Kidney (tissue), 14 donors: ENCODE data around the gene MSMO1. TPM values are rescaled to one million over a fixed set of nuclear protein-coding genes. Genes with fewer than 3 reads are reported as not detected.
A peak's percentile ranks its signal among the peaks of the same experiment; 100 is the strongest.

ENCODE experiments used
- DNase-seq, 5 donors: peaks; one replicate each; pipeline ENCODE4 v3.0.0-alpha.2; 2013 to 2020
- FAIRE-seq: peaks from 2 replicates; lab custom pipeline; 2012; peaks lifted over from hg19 to GRCh38; lab: Jason Lieb, UNC
- H3K27ac ChIP-seq, 2 donors: one replicate each; pipeline ENCODE4 v1.7.0; 2013; ENCODE audit warnings: low read depth in 2 of 2, low read length in 2 of 2, inconsistent platforms in 1 of 2
- H3K27me3 ChIP-seq: one replicate; pipeline ENCODE4 v1.7.1; 2013; ENCODE audit warnings: low read length, inconsistent platforms; ENCODE audit not compliant: control insufficient read depth, insufficient read depth
- H3K36me3 ChIP-seq, 3 donors: one replicate each; pipeline versions ENCODE4 v1.7.0 to v1.7.1; 2013; ENCODE audit warnings: low read length in 3 of 3, control low read depth in 1 of 3, inconsistent platforms in 1 of 3; ENCODE audit not compliant: insufficient read depth in 3 of 3, control insufficient read depth in 2 of 3
- H3K4me1 ChIP-seq, 3 donors: one replicate each; pipeline versions ENCODE4 v1.7.0 to v1.7.1; 2013; ENCODE audit warnings: low read length in 3 of 3, inconsistent platforms in 1 of 3, low read depth in 1 of 3; ENCODE audit not compliant: control insufficient read depth in 2 of 3, insufficient read depth in 2 of 3
- H3K4me3 ChIP-seq, 3 donors: one replicate each; pipeline versions ENCODE4 v1.7.0 to v1.8.1; 2013; ENCODE audit warnings: low read length in 3 of 3, control low read depth in 1 of 3, inconsistent platforms in 1 of 3
- H3K9ac ChIP-seq, 3 donors: one replicate each; pipeline versions ENCODE4 v1.7.0 to v1.7.1; 2013; ENCODE audit warnings: low read length in 3 of 3, control low read depth in 1 of 3, inconsistent platforms in 1 of 3
- H3K9me3 ChIP-seq, 3 donors: one replicate each; pipeline versions ENCODE4 v1.7.0 to v1.7.1; 2013; ENCODE audit warnings: low read length in 3 of 3, control low read depth in 1 of 3, inconsistent platforms in 1 of 3; ENCODE audit not compliant: control insufficient read depth in 2 of 3, insufficient read depth in 1 of 3
- CTCF ChIP-seq: IDR thresholded peaks from 3 replicates; pipeline ENCODE4 v1.5.1; 2012; ENCODE audit warnings: mild to moderate bottlenecking, moderate library complexity, borderline replicate concordance; ENCODE audit not compliant: insufficient read depth; ENCODE audit errors: extremely low read depth
- intact Hi-C: fragments of 100-400 bp; cut with DNase I; formaldehyde crosslinking; loops from one replicate; pipeline ENCODE4 v1.11.1; 2022
- polyA plus RNA-seq: library from polyadenylated mRNA; stranded (reverse); fragments of 350-450 nt; fragmentation: Illumina TruSeq; extraction: RNeasy Lipid Tissue Mini Kit (QIAGEN cat#74804); gene quantifications from one replicate; pipeline ENCODE4 v1.2.3, GENCODE V29; 2014; ENCODE audit warnings: low read depth, low replicate concordance; ENCODE audit not compliant: insufficient read depth
- total RNA-seq: library from RNA; stranded (reverse); fragmentation: NEBNext Ultra II Directional; extraction: Animal tissue kit (Norgen Biotek cat#: 25700); gene quantifications from one replicate; pipeline ENCODE4 v1.2.1, GENCODE V29; 2021
- donor health status: control.
- donor health status: control.
- donor health status: control.
- donor health status: control.
- donor health status: control.
- donor health status: DM: yes; HTN: yes; CAD: no.
- donor health status: Normal renal cell carcinoma (clear cell type).

The MSMO1 gene
- total and polyA plus RNA-seq, 2 donors from 2014 or later = 32.4 to 91.4 TPM

GRCh38 chr4:165288226-165288625 lies 39.2 kb upstream of the MSMO1 start:
- intact Hi-C loops = no loop called here
- no peak for FAIRE-seq
- no peak for TF ChIP-seq CTCF

GRCh38 chr4:165288639-165289422 lies 38.6 kb upstream of the MSMO1 start:
- DNase-seq (no peak), FAIRE-seq (peak; percentile 53)
- TF ChIP-seq CTCF = no peak
- Histone ChIP-seq H3K9ac (no peak overlapping the region), H3K36me3 (no peaks in the 10 kb centered on the region), H3K27me3 (no peaks in the 10 kb centered on the region), H3K9me3 (no peaks in the 10 kb centered on the region), H3K4me1 (no peaks in the 10 kb centered on the region), H3K4me3 (no peak overlapping the region), H3K27ac (no peak overlapping the region)
- intact Hi-C loops = no loop called here

More at GRCh38 chr4:165288226-165288625, 39.2 kb upstream of the MSMO1 start:
- Histone ChIP-seq H3K9me3 (no peaks in the 10 kb centered on the region), H3K4me1 (no peaks in the 10 kb centered on the region), H3K27me3 (no peaks in the 10 kb centered on the region), H3K27ac (no peak overlapping the region), H3K9ac (no peak overlapping the region), H3K4me3 (no peak overlapping the region), H3K36me3 (no peaks in the 10 kb centered on the region)
- no peak for DNase-seq

GRCh38 chr4:165289423-165289785 lies 38.1 kb upstream of the MSMO1 start:
- no peaks in the 10 kb centered on the region for H3K4me1 ChIP-seq
- H3K9ac ChIP-seq = no peak overlapping the region
- TF ChIP-seq CTCF = no peak
- H3K9me3 ChIP-seq = no peaks in the 10 kb centered on the region
- no peak overlapping the region for H3K4me3 ChIP-seq
- FAIRE-seq (no peak), DNase-seq (no peak)
- H3K27me3 ChIP-seq = no peaks in the 10 kb centered on the region
- H3K36me3 ChIP-seq = no peaks in the 10 kb centered on the region
- no peak overlapping the region for H3K27ac ChIP-seq
- intact Hi-C loops = no loop called here
